Measurements from ENCODE around the gene PRKCB.
A peak's percentile ranks its signal among the peaks of the same experiment; 100 is the strongest.

The PRKCB gene

DNA sequence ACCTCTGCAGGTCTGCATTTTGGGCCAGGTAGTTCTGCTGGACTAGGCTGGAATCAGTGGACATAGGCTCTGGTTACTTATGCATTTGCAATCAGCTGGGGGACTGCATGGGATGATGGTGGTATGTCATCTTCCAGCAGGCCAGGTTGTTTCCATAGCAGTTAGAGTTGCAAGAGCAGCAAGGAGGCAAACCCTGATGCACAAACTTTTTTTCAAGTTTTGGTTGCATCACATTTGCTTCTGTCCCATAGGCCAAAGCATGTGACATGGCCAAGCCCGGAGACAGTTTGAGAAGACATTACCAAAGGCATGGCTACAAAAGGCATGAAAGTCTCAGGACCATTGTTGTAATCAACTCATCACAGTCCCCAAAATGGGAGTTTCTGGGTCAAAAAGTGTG, 58.2 kb downstream of the PRKCB start:
- Histone ChIP-seq H3K36me3 (ENCODE audit: insufficient read depth, low read length) (0 out of 2 replicates have a peak, but pooled peaks cover 5% of the 10 kb centered on the region), H3K79me2 (ENCODE audit: insufficient read depth, low read length) (peaks cover 72% of the 10 kb centered on the region), H3K9ac (ENCODE audit: low read depth, low read length, poor library complexity, severe bottlenecking) (no peak overlapping the region), H3F3A (ENCODE audit: low read depth) (peaks cover 4% of the 10 kb centered on the region; the same call in 1 of the 2 replicates), H3K4me1 (ENCODE audit: insufficient read depth, low read length, poor library complexity, severe bottlenecking) (peaks cover 49% of the 10 kb centered on the region), H2AFZ (ENCODE audit: low read length) (no peak overlapping the region), H3K9me3 (ENCODE audit: insufficient read depth, low read depth, low read length) (no peaks in the 10 kb centered on the region), H4K20me1 (ENCODE audit: insufficient read depth, low read length, poor library complexity, severe bottlenecking) (no peaks in the 10 kb centered on the region), H3K27me3 (ENCODE audit: insufficient read depth, low read length, poor library complexity, severe bottlenecking) (no peaks in the 10 kb centered on the region), H3K4me2 (ENCODE audit: low read depth, low read length, poor library complexity, severe bottlenecking) (no peak overlapping the region), H3K9me2 (replicated peaks; ENCODE audit: low read depth, low read length) (no peaks in the 10 kb centered on the region), H3K4me3 (ENCODE audit: low read length, poor library complexity, severe bottlenecking) (no peak overlapping the region)
- TF ChIP-seq, protein P1, sequence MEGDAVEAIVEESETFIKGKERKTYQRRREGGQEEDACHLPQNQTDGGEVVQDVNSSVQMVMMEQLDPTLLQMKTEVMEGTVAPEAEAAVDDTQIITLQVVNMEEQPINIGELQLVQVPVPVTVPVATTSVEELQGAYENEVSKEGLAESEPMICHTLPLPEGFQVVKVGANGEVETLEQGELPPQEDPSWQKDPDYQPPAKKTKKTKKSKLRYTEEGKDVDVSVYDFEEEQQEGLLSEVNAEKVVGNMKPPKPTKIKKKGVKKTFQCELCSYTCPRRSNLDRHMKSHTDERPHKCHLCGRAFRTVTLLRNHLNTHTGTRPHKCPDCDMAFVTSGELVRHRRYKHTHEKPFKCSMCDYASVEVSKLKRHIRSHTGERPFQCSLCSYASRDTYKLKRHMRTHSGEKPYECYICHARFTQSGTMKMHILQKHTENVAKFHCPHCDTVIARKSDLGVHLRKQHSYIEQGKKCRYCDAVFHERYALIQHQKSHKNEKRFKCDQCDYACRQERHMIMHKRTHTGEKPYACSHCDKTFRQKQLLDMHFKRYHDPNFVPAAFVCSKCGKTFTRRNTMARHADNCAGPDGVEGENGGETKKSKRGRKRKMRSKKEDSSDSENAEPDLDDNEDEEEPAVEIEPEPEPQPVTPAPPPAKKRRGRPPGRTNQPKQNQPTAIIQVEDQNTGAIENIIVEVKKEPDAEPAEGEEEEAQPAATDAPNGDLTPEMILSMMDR (conservative IDR thresholded peaks at IDR 0.05; ENCODE audit: low read length): no peak
- no peak for TF ChIP-seq EZH2phosphoT487 (IDR thresholded peaks at IDR 0.05; ENCODE audit: borderline replicate concordance)

DNA sequence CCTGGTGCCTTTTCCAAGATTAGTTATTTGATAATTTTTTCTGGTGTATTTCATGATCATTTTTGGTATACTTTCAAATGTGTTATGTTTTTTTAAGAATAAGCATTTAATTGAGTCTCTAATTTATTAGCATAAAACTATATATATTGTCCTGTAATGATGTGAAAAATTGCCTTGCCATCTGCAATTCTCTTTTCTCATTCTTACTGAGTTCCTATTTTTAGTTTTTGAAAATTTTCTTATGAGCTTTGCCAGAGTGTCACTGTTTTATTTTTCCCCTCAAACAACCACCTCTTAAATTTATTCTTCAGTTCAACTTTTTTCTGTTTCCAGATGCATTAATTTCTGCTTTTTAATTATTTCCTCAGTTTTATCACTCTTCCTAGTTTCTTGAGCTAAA, 59.3 kb downstream of the PRKCB start:
- Histone ChIP-seq H3K4me3 (ENCODE audit: low read length, poor library complexity, severe bottlenecking) (no peak overlapping the region), H3F3A (ENCODE audit: low read depth) (peaks cover 4% of the 10 kb centered on the region; the same call in 1 of the 2 replicates), H3K9me2 (replicated peaks; ENCODE audit: low read depth, low read length) (no peaks in the 10 kb centered on the region), H2AFZ (ENCODE audit: low read length) (no peak overlapping the region), H3K4me2 (ENCODE audit: low read depth, low read length, poor library complexity, severe bottlenecking) (peak overlapping the region; percentile 4), H3K9me3 (ENCODE audit: insufficient read depth, low read depth, low read length) (no peaks in the 10 kb centered on the region), H4K20me1 (ENCODE audit: insufficient read depth, low read length, poor library complexity, severe bottlenecking) (no peaks in the 10 kb centered on the region), H3K79me2 (ENCODE audit: insufficient read depth, low read length) (peaks cover 71% of the 10 kb centered on the region), H3K4me1 (ENCODE audit: insufficient read depth, low read length, poor library complexity, severe bottlenecking) (peaks cover 52% of the 10 kb centered on the region), H3K27me3 (ENCODE audit: insufficient read depth, low read length, poor library complexity, severe bottlenecking) (no peaks in the 10 kb centered on the region), H3K9ac (ENCODE audit: low read depth, low read length, poor library complexity, severe bottlenecking) (peak overlapping the region; percentile 2), H3K36me3 (ENCODE audit: insufficient read depth, low read length) (0 out of 2 replicates have a peak, but pooled peaks cover 5% of the 10 kb centered on the region)
- TF ChIP-seq, protein P1 (conservative IDR thresholded peaks at IDR 0.05; ENCODE audit: low read length): no peak
- TF ChIP-seq EZH2phosphoT487 (IDR thresholded peaks at IDR 0.05; ENCODE audit: borderline replicate concordance): no peak

DNA sequence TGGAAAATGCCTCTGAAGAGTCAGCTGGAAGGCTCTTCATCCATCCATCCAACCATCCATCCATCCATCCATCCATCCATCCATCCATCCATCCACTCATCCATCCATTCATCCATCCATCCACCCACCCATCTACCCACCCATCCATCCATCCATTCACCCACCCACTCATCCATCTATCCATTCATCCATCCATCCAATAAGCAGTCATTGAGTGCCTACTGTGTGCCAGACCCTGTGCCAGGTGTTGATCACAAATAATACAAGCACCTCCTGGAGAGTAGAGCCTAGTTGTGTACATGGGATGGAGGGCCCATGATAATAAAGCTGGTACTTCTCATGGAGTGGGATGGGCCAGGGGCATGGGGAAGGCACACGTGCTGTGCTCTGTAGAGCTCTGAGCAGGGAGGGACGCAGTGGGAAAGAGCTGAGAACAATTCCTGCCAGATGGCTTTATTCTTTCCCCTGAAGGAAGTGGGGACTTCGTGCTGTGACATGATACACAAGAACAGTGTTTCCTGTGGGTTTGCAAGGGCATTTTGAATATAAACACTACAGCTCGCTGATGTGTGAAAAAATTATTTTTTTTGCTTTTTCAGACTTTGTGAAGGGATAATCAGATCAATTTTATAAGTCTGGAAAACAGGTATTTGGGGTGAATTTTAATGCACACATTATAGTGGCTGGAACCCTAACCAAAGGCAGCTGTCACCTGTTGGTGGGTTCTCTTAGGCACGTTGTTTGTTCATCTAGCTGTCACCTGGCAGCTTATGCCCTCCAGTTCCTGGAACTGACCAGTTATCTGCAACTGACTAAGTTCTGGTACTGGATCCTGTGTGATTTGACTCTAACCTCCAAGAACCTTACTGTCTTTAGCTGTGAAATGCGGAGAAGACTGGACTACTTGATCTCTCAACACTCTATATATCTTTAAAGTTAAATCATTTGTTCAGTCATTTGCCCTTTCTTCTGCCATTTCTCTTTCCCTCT, 61.3 kb downstream of the PRKCB start:
- H4K20me1 ChIP-seq (ENCODE audit: insufficient read depth, low read length, poor library complexity, severe bottlenecking): no peaks in the 10 kb centered on the region
- TF ChIP-seq EZH2phosphoT487 (IDR thresholded peaks at IDR 0.05; ENCODE audit: borderline replicate concordance): no peak
- TF ChIP-seq, protein P1 (conservative IDR thresholded peaks at IDR 0.05; ENCODE audit: low read length): no peak
- H2AFZ ChIP-seq (ENCODE audit: low read length): 0 out of 2 replicates have a peak overlapping the region, but pooled peaks have one; percentile 13
- peak overlapping the region; percentile 62 for H3K4me3 ChIP-seq (ENCODE audit: low read length, poor library complexity, severe bottlenecking)
- H3K36me3 ChIP-seq (ENCODE audit: insufficient read depth, low read length): 0 out of 2 replicates have a peak, but pooled peaks cover 5% of the 10 kb centered on the region
- H3K9me2 ChIP-seq (replicated peaks; ENCODE audit: low read depth, low read length): no peaks in the 10 kb centered on the region
- peaks cover 66% of the 10 kb centered on the region for H3K4me1 ChIP-seq (ENCODE audit: insufficient read depth, low read length, poor library complexity, severe bottlenecking)
- no peaks in the 10 kb centered on the region for H3K27me3 ChIP-seq (ENCODE audit: insufficient read depth, low read length, poor library complexity, severe bottlenecking)
- peaks cover 9% of the 10 kb centered on the region; the same call in 1 of the 2 replicates for H3F3A ChIP-seq (ENCODE audit: low read depth)
- peak overlapping the region; percentile 78 for H3K4me2 ChIP-seq (ENCODE audit: low read depth, low read length, poor library complexity, severe bottlenecking)
- H3K9ac ChIP-seq (ENCODE audit: low read depth, low read length, poor library complexity, severe bottlenecking): peak overlapping the region; percentile 71
- H3K9me3 ChIP-seq (ENCODE audit: insufficient read depth, low read depth, low read length): no peaks in the 10 kb centered on the region
- H3K79me2 ChIP-seq (ENCODE audit: insufficient read depth, low read length): peaks cover 65% of the 10 kb centered on the region
